RPMI8226 (cell line): ENCODE data around the gene RAPGEF2.
A peak's percentile ranks its signal among the peaks of the same experiment; 100 is the strongest.
"Not testable (repeated sequence)": the region's sequence is repeated elsewhere in the genome, so short reads cannot be mapped to it uniquely, and the experiment has no call there.

Source experiments
- DNase-seq: peaks from one replicate; pipeline ENCODE4 v3.0.0-alpha.2; 2015

RAPGEF2 gene, protein sequence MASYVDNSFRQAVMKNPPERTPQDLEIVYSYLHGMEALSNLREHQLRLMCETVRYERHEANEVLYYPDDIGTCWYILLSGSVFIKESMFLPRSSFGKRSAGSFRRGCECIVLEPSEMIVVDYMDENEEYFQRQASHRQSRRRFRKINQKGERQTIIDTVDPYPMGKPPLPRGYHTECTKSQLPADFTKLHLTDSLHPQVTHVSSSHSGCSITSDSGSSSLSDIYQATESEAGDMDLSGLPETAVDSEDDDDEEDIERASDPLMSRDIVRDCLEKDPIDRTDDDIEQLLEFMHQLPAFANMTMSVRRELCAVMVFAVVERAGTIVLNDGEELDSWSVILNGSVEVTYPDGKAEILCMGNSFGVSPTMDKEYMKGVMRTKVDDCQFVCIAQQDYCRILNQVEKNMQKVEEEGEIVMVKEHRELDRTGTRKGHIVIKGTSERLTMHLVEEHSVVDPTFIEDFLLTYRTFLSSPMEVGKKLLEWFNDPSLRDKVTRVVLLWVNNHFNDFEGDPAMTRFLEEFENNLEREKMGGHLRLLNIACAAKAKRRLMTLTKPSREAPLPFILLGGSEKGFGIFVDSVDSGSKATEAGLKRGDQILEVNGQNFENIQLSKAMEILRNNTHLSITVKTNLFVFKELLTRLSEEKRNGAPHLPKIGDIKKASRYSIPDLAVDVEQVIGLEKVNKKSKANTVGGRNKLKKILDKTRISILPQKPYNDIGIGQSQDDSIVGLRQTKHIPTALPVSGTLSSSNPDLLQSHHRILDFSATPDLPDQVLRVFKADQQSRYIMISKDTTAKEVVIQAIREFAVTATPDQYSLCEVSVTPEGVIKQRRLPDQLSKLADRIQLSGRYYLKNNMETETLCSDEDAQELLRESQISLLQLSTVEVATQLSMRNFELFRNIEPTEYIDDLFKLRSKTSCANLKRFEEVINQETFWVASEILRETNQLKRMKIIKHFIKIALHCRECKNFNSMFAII (N-terminal part only)

DNA sequence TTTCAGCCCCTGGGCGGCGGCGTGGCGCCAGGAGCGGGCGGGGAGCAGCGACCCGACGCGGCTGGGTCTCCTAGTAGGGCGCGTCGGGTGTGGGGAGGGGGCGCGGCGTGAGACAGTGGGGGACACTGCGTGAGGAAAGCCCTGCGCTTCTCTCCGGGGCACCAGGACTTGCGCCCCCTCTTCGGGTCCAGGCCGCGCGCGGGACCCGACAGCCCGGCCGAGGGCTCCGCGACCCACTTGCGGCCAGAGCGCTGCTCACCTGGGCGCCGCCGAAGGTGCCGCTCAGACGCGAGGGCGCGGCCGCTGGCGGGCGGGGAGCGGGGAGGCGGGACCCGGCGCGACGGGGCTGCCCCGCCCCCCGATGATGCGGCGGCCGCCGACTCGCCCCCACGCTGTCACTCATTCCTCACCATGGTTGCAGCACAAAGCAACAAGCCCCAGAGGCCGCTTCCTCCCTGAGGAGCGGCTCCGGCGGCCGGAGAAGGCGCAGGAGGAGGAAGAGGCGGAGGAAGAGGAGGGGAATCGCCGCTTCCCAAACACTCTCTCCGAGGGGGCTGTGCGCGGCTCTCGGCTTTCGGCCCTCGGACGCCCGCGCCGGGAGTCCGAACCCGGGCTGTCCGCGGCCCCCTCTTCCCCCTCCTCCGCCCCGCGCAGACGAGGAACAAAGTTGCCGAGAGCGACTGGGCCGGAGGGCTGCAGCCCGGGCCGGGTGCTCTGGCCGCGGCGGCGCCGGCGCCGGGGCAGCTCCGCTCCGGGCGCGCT lies at the start of gene RAPGEF2:
Gene RAPGEF2, plus strand, starts transcription at position 458 of the 762 bp plus-strand sequence. CDS start 1,084 bp downstream, outside the sequence.
- peak; percentile 86 for DNase-seq

DNA sequence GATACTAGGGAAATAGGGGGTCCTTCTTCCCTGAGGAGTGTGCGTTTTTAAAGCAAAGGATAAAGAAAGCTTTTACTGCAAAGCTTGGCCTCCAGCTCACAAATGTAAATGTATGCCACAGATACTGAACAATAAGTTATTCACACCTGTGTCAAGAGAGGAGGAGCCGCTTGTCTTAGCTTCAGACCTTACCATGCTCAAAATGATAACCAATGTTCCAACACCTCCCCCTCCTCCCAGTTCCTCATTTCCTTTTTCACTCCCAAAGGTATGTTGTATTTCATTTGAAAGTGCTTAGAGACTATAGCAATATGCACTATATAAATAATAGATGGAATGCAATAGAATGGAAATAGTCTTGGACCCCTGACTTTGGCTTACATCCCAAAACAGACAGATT lies 47.0 kb upstream of the RAPGEF2 start:
- no peak for DNase-seq

DNA sequence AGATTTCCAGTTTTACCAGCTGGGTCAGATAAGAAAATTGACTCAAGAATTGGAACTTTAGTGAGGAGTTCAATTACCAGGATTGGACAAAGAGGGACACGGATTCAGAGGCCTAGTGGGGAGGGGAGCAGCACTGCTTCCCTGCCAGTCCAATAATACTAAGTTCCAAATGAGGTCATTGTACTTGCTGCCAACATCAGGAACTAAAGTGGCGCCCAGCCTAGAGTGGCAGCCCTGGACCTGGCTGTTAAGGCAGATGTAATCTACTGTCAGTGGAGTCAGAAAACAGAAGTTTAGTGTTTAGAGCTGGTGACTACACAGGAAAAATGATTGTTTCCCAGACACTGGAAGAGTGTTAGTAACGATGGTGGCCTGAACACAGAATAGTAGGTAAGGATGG lies 42.7 kb upstream of the RAPGEF2 start:
- DNase-seq = no peak

DNA sequence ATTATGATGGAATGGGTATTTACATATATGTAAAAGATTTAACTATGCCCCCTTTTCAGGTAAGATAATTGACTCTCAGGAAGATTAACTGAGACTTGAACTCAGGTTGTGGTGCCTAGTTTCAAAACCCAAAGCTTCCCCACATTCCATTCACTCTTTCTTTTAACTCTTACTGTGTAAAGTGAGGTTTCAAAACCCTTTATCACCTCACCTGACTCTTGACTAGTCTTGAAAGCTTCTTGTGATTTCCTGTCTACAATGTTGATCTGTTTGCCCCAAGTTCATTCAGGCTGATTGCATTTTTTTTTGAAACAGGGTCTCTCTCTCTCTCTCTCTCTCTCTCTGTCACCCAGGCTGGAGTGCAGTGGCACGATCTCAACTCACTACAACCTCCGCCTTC lies 40.5 kb upstream of the RAPGEF2 start:
- no peak for DNase-seq

DNA sequence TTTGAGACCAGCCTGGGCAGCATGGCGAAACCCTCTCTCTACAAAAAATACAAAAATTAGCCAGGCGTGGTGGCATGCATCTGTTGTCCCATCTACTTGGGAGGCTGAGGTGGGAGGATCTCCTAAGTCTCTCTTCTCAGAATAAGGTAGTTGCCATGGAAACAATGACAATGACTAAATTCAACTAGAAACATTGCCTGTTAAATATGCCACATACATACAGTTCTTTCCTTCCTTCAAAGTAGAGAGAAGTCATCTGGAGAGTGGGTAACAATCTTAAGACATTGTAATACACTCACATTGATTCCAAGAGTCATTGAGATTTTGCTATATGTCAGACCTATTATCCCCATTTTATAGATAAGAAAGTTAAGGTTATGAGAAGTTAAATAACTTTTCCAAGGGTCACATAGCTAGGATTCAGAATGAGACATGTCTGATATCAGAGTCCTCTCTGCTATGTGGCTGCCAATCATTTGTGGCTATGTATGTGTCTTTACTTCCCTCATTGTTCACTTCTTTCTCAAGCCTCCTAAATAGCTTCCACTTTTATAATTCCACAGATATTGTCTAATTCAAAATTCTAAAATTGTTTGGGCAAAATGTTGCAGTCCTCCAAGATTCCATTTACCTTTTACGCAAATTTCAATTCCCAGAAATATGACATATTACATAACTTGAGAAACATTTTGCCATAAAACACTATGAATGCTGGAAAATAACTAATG lies 37.2 kb upstream of the RAPGEF2 start:
- DNase-seq = no peak

DNA sequence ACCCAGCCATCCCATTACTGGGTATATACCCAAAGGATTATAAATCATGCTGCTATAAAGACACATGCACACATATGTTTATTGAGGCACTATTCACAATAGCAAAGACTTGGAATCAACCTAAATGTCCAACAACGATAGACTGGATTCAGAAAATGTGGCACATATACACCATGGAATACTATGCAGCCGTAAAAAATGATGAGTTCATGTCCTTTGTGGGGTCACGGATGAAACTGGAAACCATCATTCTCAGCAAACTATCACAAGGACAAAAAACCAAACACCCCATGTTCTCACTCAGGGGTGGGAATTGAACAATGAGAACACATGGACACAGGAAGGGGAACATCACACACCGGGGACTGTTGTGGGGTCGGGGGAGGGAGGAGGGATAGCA lies 34.7 kb upstream of the RAPGEF2 start:
- not testable (repeated sequence) for DNase-seq

DNA sequence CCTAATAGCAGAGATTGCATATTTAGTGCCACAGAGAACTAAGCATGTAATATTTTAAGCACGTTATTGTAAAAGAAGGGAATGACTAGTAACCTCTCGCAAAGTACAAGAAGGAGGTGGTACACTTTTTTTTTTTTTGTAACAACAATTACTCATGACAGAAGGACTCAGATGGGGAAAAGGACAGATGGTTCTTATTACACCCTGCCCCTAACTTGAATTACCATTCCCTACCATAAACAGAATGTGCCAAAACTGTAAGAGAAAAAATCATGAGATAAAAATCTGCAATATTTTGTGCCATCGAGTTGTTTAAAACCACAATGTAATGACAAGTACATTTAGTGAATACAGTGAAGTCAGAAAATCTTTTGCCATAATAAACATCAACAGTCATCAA lies 33.0 kb upstream of the RAPGEF2 start:
- DNase-seq = no peak

DNA sequence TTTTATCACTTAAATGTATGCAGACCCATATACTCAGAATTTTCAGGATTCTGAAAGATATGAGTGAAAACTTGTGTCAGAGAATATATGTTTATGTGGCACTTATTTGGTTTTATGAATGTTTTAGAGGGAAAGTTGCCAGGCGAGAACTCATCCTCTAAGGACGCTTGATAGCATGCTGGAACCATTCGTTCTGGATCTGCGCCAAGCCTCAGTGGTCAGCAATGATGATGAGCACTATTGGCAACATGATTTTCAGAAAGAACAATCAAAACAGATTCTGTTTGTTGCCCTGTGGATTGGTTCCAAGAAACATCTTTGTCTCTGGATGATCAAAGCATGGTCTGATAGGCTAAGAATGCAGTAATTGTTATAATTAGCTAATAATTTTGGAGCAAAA lies 32.1 kb upstream of the RAPGEF2 start:
- no peak for DNase-seq

DNA sequence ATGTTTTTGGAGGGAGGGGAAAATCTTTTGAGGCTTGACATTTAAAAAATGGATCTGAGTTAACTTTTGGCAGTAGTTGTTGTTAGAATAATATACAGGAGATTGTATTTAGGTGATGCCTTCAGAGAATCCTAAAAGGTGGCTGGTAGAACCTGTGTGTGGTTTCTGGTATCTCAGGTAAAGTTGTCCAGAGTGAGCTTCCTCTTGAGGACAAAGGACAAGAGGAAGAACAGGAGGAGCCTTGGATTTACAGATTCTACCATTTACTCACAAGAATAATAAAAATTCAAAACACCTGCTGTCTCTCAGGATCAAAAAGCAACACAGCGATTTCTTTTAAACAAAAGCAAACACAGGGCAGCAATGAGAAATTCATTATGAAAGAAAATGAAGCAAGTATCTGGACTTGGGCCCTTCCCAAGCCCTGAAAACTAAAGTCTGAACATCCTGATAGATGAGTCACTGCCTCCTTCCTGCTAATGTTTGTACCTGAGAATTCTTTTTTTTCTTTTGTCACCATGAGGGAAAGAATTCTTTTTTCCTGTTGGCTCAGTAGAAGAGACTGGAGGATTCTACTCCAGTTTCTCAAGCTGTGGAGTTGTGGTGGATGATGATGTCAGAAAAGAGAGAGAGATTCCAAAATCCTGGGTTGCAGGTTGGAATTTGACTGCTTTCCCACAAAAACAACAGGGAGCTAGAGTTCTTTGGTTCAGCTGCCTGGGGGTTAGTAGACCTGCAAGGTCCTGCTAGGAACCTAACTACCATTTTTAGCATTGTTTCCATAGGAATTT lies 31.5 kb upstream of the RAPGEF2 start:
- DNase-seq = no peak

DNA sequence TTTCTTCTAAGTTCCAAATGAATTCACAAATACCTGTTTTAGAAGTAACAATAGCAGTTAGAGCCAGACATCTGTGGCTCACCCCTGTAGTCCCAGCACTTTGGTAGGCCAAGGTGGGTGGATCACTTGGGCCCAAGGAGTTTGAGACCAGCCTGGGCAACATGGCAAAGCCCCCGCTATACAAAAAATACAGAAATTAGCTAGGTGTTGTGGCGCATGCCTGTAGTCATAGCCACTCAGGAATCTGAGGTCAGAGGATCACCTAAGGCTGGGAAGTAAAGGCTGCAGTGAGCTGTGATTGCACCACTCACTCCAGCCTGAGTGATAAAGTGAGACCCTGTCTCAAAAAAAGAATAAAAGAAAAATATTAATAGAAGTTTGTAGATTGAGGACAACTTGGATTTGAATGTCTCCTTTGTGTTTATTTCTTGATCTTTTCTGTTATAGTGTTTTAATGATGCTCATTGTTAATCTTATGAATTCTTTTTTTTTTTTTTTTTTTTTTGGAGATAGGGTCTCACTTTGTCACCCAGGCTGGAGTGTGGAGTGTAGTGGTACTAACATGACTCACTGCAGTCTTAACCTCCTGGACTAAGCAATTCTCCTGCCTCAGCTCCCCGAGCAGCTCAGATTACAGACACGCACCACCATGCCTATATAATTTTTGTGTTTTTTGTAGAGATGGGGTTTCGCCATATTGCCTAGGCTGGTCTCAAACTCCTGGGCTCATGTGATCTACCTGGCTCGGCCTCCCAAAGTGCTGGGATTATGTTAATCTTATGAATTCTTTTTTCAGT lies 30.7 kb upstream of the RAPGEF2 start:
- no peak for DNase-seq

DNA sequence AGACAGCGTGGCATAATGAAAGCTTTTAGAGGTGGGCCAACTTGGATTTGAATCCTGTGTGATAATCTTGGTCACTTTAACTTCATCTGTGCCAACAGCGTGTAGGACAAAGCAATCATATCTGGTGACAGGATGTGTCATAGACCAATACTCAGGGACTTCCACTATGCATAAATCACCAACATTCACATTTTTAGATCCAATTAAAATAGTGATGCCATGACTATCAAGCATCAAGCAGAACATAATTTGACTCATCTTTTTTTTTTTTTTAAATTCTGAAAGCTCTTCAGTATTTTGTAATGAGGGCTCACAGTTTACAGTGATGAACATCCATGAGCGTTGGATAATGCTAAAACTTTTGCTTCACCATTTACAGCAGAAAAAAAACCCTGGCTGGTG lies 27.3 kb upstream of the RAPGEF2 start:
- no peak for DNase-seq

DNA sequence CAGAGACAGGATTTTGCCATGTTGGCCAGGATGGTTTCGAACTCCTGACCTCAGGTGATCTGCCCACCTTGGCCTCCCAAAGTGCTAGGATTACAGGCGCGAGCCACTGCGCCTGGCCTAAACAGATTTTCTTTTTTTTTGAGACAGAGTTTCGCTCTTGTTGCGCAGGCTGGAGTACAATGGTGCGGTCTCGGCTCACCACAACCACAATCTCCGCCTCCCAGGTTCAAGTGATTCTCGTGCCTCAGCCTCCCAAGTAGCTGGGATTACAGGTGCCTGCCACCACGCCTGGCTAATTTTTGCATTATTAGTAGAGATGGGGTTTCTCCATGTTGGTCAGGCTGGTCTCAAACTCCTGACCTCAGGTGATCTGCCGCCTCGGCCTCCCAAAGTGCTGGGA lies 25.9 kb upstream of the RAPGEF2 start:
- not testable (repeated sequence) for DNase-seq

DNA sequence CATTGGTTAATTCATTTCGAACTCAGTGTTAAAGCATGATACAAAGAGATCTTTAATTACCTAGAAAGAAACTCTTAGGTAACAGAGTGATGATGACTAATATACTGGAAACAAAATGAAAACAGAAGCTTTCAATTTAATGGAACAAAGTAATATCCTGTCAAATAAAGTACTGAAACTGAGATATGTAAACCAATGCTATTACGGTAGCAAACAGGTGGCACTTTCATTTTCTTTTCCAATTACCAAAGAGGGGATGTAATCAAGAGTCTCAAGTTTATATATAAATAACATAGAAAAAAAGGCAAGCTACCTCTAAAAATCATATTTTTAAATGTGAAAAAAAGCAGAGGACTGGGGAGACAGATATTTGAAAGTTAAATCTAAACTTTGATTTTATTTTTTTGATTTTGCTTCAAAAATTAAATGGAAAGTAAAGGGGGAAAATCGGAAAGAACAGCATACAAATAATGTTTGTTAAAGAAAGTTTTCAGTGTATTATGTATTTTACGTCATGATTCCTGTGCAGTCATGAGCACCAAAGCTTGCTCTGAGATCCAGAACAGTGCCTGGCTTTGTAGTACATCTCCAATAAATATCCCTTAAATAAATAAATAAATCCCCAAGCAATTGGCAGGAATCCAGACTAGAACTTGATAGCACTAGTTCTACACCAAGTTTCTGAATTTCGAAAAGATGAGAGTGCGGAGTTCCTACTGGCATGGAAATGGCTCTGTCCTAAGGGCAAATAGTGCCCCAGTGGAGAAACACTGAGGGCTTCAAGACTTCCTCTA lies 25.0 kb upstream of the RAPGEF2 start:
- peak; percentile 39 for DNase-seq

DNA sequence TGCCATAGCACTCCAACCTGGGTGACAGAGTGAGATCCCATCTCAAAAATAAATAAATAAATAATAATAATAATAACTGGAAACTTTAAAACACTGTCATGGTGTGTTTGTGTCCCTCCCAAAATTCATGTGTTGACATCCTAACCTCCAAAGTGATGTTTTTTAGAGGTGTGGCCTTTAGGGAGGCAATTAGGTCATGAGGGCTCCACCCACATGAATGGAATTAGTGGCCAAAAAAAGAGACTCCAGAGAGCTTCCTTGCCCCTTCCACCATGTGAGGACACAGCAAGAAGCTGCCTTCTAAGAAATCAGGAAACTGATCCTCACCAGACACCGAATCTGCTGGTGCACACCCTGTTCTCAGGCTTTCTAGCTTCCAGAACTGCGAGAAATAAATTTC lies 23.8 kb upstream of the RAPGEF2 start:
- DNase-seq = no peak

DNA sequence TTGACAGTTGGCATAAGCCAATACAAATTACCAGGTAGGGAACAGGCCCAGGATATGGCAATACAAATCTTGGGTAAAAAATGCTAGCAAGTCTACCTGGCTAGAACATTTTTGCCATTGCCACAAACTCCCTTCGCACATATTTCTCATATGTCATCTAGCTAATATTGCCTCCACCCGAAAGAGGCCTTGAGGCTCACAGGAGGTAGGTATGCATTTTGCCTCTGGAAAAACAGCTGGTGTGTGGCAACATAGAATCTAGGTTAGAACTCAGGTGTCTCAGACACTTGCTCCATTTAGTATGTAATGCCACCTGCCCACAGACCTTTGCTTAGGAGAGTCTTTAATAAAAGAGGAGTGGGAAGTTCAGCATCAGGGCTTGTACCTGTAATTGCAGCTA lies 16.3 kb upstream of the RAPGEF2 start:
- no peak for DNase-seq

DNA sequence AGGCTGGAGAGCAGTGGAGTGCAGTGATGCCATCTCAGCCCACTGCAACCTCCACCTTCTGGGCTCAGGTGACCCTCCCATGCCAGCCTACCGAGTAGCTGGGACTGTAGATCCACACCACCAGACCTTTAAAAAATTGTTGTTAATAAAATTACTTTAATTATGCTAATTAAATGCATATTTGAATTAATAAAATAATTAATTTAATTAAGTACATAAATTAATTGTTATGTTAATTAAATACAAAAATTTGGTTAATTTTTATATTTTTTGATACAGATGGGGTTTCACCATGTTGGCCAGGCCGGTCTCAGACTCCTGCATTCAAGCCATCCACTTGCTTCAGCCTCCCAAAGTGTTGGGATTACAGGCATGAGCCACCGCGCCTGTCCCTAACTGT lies 12.6 kb upstream of the RAPGEF2 start:
- no peak for DNase-seq

DNA sequence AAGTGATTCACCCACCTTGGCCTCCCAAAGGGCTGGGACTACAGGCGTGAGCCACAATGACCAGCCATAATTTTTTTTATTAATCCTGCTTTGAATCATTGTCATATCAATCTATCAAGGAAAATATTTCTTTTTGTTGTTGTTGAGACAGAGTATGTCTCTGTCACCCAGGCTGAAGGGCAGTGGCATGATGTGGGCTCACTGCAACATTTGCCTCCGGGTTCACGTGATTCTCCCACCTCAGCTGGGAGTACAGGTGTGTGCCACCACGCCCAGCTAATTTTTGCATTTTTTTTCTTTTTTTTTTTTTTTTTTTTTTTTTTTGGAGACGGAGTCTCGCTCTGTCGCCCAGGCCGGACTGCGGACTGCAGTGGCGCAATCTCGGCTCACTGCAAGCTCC lies 8.7 kb upstream of the RAPGEF2 start:
- not testable (repeated sequence) for DNase-seq

DNA sequence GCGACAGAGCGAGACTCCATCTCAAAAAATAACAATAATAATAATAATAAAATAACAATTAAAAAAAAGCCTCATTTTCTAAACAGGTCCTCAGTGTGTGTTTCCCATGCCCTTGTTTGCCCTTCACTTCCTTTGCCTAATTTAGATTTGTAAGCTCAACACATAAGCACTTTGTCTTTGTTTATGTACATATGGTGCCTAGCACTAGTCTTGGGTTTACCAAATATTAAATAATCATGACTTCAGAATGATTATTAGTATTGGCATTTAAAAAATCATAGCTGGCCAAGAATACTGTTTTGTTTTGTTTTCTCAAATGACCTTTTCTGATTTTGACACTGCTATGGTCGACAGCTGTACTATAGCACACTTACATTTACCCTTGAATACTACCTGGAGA lies 6.4 kb upstream of the RAPGEF2 start:
- DNase-seq = no peak

DNA sequence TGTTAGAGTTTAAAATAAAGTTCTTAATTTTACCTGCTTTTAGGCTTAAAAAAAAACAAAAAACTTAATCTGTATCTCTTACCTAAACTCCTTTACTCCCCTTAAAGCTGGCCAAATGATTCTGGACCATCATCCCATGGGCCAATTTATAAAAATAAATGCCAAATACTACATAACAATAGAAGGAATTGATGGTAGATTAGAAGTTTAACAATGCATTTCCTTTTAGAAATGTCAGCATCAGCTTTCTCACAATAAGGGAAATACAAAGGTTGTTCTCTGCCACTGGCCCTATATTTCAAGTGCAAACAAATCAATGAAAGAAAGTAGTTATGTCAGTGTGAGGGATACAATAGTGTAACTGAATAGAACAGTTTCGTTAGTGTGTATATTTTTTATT lies 5.7 kb upstream of the RAPGEF2 start:
- DNase-seq = no peak

DNA sequence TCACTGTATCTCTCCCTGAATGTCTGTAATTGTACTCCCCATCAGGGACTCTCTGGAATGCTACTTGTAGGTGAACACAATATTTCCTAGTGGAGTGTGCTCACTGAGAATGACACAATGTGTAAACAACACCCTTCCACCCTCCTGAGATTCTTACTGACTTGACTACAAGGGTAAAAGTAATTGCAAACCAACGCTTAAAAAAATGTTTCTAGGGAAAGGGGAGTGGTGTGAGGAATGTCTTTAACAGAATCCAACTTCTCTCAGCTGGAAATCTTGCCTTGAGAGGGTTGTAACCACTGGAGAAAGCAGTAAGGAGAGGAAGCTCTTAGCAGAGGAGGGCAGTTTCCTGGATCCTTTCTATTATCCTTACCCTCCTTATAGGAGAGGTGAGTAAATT lies 5.1 kb upstream of the RAPGEF2 start:
- no peak for DNase-seq
